NCI-H226 (cell line): ENCODE results near the gene ADAMTS15.
A peak's percentile ranks its signal among the peaks of the same experiment; 100 is the strongest.

Experiments used
- DNase-seq: peaks from one replicate; pipeline ENCODE4 v3.0.0-alpha.2; 2015

Gene ADAMTS15

DNA sequence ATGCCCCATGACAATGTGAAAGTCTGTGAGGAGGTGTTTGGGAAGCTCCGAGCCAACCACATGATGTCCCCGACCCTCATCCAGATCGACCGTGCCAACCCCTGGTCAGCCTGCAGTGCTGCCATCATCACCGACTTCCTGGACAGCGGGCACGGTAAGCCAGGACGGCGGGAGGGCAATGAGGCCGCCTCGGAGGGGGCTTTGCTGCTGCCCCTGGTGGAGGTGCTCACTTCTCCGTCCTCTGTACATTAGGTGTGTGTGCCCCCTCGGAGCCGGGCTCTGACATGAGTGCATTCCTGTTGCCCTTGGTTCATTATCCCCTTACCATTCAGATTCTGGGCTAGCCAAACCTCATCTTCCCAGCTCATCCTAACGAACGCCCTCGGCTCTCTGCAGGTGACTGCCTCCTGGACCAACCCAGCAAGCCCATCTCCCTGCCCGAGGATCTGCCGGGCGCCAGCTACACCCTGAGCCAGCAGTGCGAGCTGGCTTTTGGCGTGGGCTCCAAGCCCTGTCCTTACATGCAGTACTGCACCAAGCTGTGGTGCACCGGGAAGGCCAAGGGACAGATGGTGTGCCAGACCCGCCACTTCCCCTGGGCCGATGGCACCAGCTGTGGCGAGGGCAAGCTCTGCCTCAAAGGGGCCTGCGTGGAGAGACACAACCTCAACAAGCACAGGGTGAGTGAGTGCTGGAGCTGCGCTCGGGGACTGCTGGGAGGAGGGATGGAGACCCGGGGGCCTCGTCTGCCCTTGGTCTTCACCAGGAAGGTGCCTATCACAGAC, 13.8 kb downstream of the ADAMTS15 start:
- no peak for DNase-seq

DNA sequence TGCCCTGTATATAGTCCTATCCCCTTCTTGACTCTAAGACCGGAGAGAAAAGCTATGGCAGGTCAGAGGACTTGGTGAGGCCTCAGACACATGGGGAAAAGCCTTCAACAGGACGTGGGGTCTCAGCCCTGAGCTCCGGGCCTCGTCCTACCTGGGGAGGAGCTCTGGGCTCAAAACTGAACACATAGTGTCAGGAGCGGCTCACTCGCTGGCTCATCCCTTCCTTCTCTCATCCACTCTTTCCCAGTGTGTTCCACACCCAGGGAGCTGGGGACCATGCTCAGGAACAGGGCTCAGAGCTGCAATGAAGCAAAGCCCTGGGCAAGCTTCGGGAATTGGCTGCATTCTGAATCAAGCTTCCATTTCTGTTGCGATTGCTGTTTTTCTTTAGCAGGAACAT, 14.5 kb downstream of the ADAMTS15 start:
- no peak for DNase-seq

GRCh38 chr11:130464291-130464812, 15.9 kb downstream of the ADAMTS15 start:
- DNase-seq: no peak

DNA sequence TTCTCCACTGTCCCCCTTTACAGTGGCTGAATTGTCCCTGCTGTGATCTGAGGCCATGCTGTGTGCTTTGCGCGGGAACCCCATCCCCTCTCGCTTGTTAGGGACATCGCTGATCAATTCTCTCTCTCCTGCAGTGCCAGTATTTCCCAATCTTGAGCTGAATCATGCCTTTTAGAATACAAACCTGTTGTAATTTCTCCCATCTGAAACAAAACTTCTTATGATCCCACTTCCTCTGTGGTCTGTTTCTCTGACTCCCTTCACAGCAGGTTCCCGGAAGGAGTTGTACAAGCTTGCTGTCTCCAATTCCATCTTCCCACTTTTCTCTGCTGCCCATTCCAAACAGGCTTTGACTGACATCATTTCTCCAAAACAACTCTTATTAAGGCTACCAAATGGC, 16.8 kb downstream of the ADAMTS15 start:
- no peak for DNase-seq

DNA sequence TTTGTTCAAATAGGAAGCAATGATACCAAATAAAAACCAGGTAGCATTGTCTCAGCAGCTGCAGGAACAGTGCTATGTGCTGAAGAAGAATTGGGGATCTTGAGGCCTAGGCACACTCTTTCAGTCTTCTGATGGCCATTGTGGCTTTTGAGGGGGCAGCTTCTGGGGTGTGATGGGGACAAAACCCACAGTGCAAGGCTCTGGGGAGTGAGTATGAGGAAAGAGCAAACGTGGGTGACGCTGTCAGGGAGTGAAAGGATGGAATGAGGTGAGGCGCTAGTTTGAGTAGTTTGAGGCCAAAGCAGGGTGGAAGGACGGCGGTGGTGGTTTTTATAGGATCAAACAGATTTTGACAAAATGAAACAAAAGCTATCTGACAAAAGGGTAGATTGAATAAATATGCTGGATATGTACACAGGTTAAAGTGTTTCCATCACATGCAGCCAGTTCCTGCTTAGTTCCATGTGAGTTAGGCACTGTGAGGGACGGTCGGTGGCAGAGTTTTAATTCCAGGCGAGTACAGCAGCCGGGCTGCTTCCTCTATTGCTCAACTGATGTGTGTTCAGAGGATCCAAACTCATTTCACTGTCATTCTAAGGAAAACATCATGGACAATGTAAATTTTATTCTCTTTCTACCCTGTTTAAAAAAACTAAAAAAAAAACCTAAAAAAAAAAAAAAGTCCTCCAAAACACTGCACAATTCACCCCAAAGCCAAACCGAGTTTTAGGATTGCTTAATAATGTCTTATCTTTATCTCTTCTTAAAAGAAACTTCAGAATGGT, 18.9 kb downstream of the ADAMTS15 start:
- no peak for DNase-seq

DNA sequence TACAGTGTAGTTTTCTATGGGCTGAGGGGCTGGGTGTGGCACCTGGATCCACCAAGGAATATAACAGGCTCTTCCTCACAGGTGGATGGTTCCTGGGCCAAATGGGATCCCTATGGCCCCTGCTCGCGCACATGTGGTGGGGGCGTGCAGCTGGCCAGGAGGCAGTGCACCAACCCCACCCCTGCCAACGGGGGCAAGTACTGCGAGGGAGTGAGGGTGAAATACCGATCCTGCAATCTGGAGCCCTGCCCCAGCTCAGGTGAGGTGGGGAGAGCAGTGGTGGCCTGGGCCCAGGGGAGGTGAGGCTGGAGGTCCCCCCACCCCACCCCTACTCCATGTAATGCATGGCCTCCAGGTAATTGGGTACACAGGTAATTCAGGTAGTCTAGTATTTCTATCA, 20.7 kb downstream of the ADAMTS15 start:
- no peak for DNase-seq

DNA sequence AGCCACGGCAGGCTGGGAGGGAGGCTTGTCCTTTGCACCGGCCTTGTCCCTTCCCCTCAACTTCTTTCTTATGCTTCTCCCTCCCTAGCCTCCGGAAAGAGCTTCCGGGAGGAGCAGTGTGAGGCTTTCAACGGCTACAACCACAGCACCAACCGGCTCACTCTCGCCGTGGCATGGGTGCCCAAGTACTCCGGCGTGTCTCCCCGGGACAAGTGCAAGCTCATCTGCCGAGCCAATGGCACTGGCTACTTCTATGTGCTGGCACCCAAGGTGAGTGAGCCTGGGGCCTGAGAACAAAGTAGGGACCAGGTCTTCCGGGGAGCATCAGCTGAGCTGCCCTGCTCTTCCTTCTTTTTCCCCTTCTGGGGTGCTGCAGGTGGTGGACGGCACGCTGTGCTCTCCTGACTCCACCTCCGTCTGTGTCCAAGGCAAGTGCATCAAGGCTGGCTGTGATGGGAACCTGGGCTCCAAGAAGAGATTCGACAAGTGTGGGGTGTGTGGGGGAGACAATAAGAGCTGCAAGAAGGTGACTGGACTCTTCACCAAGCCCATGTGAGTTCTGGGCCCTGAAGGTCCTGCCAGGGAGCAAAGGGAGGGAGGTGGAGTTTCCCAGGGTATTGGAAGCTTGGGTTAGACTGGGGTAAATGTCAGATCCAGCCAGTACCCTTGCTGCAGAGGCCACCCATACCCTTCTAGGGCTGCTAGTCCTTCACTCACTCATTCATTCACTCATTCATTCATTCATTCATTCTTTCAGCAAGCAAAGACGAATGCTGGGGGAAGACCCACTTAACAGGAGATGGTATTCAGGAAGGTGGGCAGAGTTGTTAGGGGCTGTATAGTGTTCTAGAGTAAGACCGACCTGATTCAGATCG, 22.6 kb downstream of the ADAMTS15 start:
- no peak for DNase-seq

DNA sequence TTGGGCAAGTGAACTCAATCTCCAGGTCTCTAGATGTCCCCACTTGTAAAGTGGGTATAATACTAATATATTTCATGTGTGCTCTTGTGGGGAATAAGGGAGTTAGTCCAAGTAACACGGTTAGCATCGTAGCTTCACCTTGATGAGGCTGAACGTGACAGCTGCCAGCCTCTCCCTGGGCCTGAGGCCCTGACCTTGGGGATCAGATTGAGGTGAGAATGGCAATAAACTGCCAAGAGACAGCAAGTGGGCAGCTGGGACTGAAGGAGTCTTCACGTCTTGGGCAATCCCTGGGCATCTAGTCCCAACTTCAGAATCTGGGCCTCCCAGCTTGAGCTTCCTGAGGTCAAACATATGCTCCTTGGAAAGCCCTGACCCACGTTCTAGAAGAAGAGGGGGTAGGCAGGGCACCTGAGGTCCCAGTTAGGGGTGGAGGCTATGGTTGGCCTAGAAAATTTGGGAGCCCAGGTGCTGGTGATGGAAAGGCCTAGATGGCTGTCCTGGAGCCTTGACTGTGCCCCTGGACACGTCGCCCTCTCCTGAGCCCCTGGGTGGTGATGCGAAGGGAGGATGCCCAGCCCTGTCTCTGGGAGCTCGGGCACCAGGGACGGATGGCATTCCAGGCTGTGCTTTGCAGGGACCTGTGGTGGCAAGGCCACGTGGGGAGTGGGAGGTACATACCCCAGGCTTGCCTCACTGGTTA, 23.4 kb downstream of the ADAMTS15 start:
- DNase-seq: no peak

DNA sequence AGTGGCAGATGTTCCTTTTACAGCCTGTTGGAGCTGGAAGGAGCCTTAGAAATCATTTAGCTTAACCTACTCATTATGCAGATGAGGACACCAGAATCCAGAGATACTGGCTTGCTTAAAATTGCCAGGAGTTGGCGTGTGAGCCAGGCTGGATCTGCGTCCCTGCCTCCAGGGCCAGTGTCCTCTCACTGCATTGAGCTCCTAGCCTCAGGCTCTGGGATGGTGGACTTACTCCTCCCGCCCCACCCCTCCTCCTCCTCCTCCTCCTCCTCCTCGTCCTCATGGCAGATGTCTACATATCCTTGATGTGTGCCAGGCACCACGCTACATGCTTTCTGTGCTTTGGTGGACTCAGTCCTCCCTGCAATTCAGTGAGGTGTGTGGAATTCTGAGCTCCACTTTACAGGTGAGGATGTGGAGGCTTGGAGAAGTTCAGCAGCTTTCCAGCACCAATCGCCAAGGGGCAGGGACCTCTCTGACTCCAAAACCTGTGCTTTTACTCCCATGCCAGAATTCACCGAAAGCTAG, 24.1 kb downstream of the ADAMTS15 start:
- no peak for DNase-seq

GRCh38 chr11:130473056-130473794, 24.8 kb downstream of the ADAMTS15 start:
- DNase-seq: no peak

DNA sequence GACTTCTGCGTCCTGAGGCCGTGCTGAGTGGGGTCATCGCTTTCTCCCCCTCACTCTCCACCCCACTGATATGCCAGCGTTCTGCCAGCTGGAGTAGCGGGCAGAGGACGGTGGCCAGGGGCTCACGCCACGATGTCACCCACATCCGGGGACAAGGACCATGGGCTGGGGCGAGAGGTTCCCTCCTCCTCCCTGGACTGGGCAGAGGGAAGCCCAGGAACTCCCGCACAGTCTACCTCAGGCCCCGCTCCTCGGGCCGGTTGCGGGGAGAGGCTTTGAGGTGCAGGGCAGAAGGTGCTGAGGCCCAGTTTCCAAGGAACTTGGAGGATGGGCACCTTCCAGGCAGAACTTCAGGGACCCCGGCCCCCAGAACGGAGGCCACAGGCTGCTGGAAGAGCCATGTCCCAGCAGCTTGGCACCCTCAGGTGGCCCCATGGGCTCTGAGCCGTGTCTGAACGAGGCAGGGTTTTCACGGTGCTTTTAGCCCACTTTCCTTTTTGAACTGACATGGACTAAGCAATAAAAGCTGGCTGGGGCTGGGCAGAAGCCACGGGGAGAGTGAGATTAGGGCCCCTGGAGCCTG, 25.4 kb downstream of the ADAMTS15 start:
- no peak for DNase-seq

GRCh38 chr11:130474637-130475400, 26.4 kb downstream of the ADAMTS15 start:
- DNase-seq: no peak

GRCh38 chr11:130475426-130476053, 27.1 kb downstream of the ADAMTS15 start:
- no peak for DNase-seq

- no peak for DNase-seq
Observed at GRCh38 chr11:130476200-130476921, 27.9 kb downstream of the ADAMTS15 start.

GRCh38 chr11:130476922-130477491, 28.6 kb downstream of the ADAMTS15 start:
- DNase-seq: no peak

DNA sequence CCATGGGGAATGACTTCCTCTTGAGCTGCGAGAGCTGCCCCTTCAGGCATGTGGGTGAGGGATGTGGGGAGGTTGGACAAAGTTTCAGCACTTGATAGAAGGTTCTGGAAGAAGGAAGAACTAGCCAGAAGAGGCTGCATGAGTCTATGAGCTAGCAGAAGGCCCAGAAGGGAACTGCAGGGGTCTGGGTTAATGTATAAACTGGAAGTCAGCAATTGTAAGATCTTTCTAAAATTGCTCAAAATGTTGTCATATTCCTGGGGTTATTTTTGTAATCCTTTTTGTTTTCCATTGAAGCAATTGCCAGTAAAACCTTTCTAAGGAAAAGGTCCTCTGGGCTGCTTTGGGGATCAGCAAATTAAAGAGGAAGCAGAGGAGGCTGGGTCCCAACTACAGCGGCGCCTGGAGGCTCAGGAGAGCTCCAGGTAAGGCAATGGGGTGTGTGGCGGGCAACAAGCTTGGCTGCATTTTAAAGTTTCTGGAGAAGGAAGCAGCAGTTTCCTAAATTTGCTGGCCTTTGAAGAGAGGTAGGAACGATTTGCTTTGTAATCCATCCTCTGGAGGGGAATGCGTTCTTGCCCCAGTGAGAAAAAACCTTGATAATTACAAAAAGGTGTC, 29.2 kb downstream of the ADAMTS15 start:
- DNase-seq: no peak

- DNase-seq: peak; percentile 89
Observed at GRCh38 chr11:130478204-130478701, 29.8 kb downstream of the ADAMTS15 start.

DNA sequence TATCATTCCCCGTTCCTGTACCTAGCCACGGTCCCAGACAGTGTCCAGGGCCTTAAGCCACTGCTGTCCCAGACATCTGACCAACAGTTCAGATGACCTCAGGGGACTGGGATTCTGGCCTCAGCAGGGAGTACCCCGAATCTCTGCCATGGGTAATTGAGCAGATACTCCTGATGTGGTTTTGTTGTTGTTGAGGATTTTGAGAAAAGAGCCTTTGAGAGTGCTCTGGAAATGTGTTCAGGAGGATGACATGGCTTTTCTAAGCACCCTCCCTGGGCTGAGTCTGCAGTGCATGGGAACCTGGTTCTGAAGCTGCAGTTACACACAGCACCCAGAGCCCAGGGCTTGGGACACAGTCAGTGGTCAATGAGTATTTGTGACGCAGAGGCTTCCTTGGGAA, 30.4 kb downstream of the ADAMTS15 start:
- DNase-seq: peak; percentile 12
